T-helper 2 cell treated with Interferon-gamma antibody and Interleukin-4, amounts not matched to agents 100 ng/mL and 5 ng/mL, for 36 hours (primary cell): ENCODE results near the gene MAP3K9. TPM values are rescaled to one million over a fixed set of nuclear protein-coding genes. Genes with fewer than 3 reads are reported as not detected.
"Not testable (repeated sequence)": the region's sequence is repeated elsewhere in the genome, so short reads cannot be mapped to it uniquely, and the experiment has no call there.

ENCODE experiments used
- intact Hi-C: fragments of 100-400 bp; cut with micrococcal nuclease; formaldehyde crosslinking; loops from one replicate; pipeline ENCODE4 v1.15.1; 2023
- total RNA-seq: library from RNA; stranded (reverse); gene quantifications from 2 replicates; pipeline ENCODE4 v1.2.3, GENCODE V29; 2022

MAP3K9 gene
- 5.6 and 5.7 TPM in 2 replicates for total RNA-seq

- intact Hi-C loops = loop anchor here (1.0 to 5.0 kb wide), 4 partner anchors 8 to 209 kb away; partner anchors contain the start of genes MED6 and TTC9
Measured at GRCh38 chr14:70809225-70810219, at the start of gene MAP3K9. MAP3K9 (minus strand) TSS chr14:70809513; CDS start chr14:70809171, 342 bp downstream.

- intact Hi-C loops = no loop called here
Measured at GRCh38 chr14:70858641-70859040, 49.3 kb upstream of the MAP3K9 start.

GRCh38 chr14:70857496-70857890 lies 48.2 kb upstream of the MAP3K9 start:
- intact Hi-C loops = no loop called here

- intact Hi-C loops = no loop called here
Measured at GRCh38 chr14:70856851-70857495, 47.7 kb upstream of the MAP3K9 start.

- intact Hi-C loops = no loop called here
Measured at GRCh38 chr14:70855486-70855885, 46.2 kb upstream of the MAP3K9 start.

- intact Hi-C loops = not testable (repeated sequence)
Measured at GRCh38 chr14:70853658-70854057, 44.3 kb upstream of the MAP3K9 start.

- intact Hi-C loops = no loop called here
Measured at GRCh38 chr14:70847406-70848090, 38.2 kb upstream of the MAP3K9 start.

GRCh38 chr14:70845601-70846000 lies 36.3 kb upstream of the MAP3K9 start:
- intact Hi-C loops = no loop called here

- intact Hi-C loops = no loop called here
Measured at GRCh38 chr14:70842851-70843462, 33.6 kb upstream of the MAP3K9 start.

- intact Hi-C loops = no loop called here
Measured at GRCh38 chr14:70838076-70838475, 28.8 kb upstream of the MAP3K9 start.

- intact Hi-C loops = no loop called here
Measured at GRCh38 chr14:70836946-70837345, 27.6 kb upstream of the MAP3K9 start.

- intact Hi-C loops = no loop called here
Measured at GRCh38 chr14:70833884-70834283, 24.6 kb upstream of the MAP3K9 start.

- intact Hi-C loops = no loop called here
Measured at GRCh38 chr14:70832561-70833305, 23.4 kb upstream of the MAP3K9 start.

GRCh38 chr14:70830998-70831781 lies 21.9 kb upstream of the MAP3K9 start:
- intact Hi-C loops = no loop called here

GRCh38 chr14:70828188-70828587 lies 18.9 kb upstream of the MAP3K9 start:
- intact Hi-C loops = no loop called here

GRCh38 chr14:70827752-70828151 lies 18.4 kb upstream of the MAP3K9 start:
- intact Hi-C loops = no loop called here

GRCh38 chr14:70827347-70827746 lies 18.0 kb upstream of the MAP3K9 start:
- intact Hi-C loops = no loop called here

GRCh38 chr14:70823281-70823680 lies 14.0 kb upstream of the MAP3K9 start:
- intact Hi-C loops = loop anchor here (2.0 to 5.0 kb wide), 2 partner anchors 64 to 84 kb away; partner anchors contain the start of gene PCNX1

GRCh38 chr14:70822530-70823185 lies 13.3 kb upstream of the MAP3K9 start:
- intact Hi-C loops = loop anchor here (2.0 to 5.0 kb wide), 2 partner anchors 65 to 84 kb away; partner anchors contain the start of gene PCNX1
